HL-60 (cell line): Measurements from ENCODE around the gene IRF2.

Source experiments
- DNase-seq, 2 experiments: peaks; one replicate each; pipeline ENCODE4 v3.0.0-alpha.2; 2010 to 2020; ENCODE audit warnings: low read depth in 1 of 2, low spot score in 1 of 2
- H3K27ac ChIP-seq: fragments of 250-450 bp; sonication (Bioruptor Pico); replicated peaks from 2 replicates; pipeline ENCODE4 v1.5.1; 2020; ENCODE audit warnings: mild to moderate bottlenecking, moderate library complexity
- H3K27me3 ChIP-seq: fragments of 250-450 bp; sonication (Bioruptor Pico); 2 replicates; pipeline ENCODE4 v1.5.1; 2021; ENCODE audit warnings: mild to moderate bottlenecking, moderate library complexity; ENCODE audit not compliant: insufficient read depth, poor library complexity, severe bottlenecking
- H3K4me3 ChIP-seq: replicated peaks from 2 replicates; pipeline ENCODE4 v1.5.1; 2011; ENCODE audit warnings: mild to moderate bottlenecking, control low read depth, low read length; ENCODE audit not compliant: insufficient read depth
- GABPA ChIP-seq: IDR thresholded peaks from 2 replicates; pipeline ENCODE4 v1.6.1; 2012; ENCODE audit warnings: low read depth
- POLR2AphosphoS5 ChIP-seq: IDR thresholded peaks from 2 replicates; pipeline ENCODE4 v1.6.1; 2012; ENCODE audit warnings: low read depth
- SPI1 ChIP-seq: IDR thresholded peaks from 2 replicates; pipeline ENCODE4 v1.6.1; 2012; ENCODE audit warnings: low read depth, mild to moderate bottlenecking, borderline replicate concordance
- TF ChIP-seq, protein P1 (sequence below): IDR thresholded peaks from 2 replicates; pipeline ENCODE4 v1.6.1; 2012; ENCODE audit warnings: low read depth; ENCODE audit not compliant: insufficient replicate concordance
- TF ChIP-seq, protein P2 (sequence below): IDR thresholded peaks from one replicate; pipeline ENCODE4 v1.5.1; 2011; ENCODE audit warnings: low read length, control low read depth, inconsistent platforms; ENCODE audit not compliant: insufficient read depth

Gene IRF2

DNA sequence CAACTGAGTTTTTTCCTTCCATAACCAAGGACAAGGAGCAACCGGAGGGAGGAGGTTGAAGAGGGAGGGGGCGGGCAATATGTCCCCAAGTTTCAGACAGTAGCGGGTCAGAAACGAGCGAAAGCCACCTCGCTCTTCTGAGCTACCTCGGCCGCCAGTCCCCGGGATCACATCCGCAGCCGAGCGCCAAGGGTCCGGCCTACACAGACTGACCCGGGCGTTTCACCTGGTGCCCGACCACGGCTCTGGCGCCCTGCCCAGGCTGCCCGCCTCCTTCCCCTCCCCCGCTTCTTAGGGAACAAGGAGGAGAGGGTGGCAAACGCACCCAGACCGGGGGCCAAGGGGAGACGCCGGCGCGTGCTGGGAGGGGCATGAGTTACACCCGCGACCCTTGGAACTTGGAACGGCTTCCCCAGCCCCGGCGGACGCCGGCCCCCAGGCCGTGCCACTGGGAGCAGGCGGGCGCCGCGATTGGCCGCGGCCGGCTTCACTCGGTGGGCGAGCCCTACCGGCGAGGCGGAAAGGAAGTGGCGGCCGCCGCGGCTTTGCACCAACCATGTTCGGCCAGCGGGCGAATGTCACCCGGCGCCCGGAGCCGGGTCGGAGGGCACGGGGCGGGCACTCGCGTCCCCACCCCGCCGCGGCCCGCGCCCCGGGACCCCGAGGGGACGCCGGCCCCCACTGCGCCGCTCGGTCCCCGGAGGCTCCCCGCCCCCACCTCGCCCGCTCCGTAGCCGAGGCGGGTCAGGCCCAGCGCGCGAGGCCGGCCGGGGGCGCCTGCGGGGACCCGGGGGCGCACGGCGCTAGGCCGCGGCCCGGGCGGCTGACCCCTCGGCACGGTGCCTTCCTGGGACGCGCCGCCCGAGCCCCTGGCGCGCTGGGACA lies 1.5 kb downstream of the IRF2 start:
- TF ChIP-seq, protein P1, sequence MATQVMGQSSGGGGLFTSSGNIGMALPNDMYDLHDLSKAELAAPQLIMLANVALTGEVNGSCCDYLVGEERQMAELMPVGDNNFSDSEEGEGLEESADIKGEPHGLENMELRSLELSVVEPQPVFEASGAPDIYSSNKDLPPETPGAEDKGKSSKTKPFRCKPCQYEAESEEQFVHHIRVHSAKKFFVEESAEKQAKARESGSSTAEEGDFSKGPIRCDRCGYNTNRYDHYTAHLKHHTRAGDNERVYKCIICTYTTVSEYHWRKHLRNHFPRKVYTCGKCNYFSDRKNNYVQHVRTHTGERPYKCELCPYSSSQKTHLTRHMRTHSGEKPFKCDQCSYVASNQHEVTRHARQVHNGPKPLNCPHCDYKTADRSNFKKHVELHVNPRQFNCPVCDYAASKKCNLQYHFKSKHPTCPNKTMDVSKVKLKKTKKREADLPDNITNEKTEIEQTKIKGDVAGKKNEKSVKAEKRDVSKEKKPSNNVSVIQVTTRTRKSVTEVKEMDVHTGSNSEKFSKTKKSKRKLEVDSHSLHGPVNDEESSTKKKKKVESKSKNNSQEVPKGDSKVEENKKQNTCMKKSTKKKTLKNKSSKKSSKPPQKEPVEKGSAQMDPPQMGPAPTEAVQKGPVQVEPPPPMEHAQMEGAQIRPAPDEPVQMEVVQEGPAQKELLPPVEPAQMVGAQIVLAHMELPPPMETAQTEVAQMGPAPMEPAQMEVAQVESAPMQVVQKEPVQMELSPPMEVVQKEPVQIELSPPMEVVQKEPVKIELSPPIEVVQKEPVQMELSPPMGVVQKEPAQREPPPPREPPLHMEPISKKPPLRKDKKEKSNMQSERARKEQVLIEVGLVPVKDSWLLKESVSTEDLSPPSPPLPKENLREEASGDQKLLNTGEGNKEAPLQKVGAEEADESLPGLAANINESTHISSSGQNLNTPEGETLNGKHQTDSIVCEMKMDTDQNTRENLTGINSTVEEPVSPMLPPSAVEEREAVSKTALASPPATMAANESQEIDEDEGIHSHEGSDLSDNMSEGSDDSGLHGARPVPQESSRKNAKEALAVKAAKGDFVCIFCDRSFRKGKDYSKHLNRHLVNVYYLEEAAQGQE, result no peak
- TF ChIP-seq GABPA (no peak), POLR2AphosphoS5 (peak; percentile 63), SPI1 (0 out of 2 replicates have a peak, but pooled peaks have one; percentile 27)
- TF ChIP-seq, protein P2, sequence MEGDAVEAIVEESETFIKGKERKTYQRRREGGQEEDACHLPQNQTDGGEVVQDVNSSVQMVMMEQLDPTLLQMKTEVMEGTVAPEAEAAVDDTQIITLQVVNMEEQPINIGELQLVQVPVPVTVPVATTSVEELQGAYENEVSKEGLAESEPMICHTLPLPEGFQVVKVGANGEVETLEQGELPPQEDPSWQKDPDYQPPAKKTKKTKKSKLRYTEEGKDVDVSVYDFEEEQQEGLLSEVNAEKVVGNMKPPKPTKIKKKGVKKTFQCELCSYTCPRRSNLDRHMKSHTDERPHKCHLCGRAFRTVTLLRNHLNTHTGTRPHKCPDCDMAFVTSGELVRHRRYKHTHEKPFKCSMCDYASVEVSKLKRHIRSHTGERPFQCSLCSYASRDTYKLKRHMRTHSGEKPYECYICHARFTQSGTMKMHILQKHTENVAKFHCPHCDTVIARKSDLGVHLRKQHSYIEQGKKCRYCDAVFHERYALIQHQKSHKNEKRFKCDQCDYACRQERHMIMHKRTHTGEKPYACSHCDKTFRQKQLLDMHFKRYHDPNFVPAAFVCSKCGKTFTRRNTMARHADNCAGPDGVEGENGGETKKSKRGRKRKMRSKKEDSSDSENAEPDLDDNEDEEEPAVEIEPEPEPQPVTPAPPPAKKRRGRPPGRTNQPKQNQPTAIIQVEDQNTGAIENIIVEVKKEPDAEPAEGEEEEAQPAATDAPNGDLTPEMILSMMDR, result no peak
- Histone ChIP-seq H3K27me3 (no peaks in the 10 kb centered on the region), H3K4me3 (peak overlapping the region; percentile 71), H3K27ac (peak overlapping the region; percentile 70)
- peak; percentile 57 to 65 for DNase-seq

DNA sequence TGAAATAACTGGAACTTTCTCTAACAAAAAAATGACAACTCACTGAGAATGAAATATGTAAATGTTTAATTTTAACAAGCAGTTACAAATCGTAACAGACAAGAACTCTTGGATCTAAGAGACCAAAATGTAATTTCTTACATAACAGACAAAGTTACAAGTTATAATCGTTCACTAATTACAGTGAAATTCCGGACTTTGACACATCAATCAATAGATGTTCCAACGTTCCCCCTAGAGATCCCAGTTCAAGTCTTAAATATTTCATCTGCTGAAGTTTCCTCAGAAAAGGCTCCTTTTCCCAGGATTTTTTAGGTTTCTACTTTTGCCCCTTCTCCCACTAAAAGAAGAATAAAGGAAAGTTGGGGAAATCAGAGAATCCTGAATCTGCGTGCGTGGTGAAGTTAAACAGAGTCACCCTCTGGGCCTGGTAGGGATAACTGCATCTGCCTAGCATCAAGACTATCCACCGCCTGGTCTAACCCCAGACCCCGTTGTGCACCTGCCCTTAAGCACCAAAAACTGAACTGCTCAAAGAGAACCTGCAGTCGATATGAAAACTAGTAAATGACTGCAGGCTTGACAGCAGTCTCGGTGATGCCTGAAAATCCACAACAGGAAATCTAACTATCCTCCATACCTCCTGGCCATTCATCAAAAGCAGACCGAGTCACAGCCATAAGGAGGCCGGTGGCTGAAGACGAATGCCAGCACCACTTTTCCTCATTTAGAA lies 2.3 kb downstream of the IRF2 start:
- H3K27ac ChIP-seq, result peak overlapping the region; percentile 70
- H3K27me3 ChIP-seq, result no peaks in the 10 kb centered on the region
- TF ChIP-seq POLR2AphosphoS5 (no peak), GABPA (no peak), SPI1 (no peak)
- TF ChIP-seq, protein P1, result no peak
- TF ChIP-seq, protein P2, result no peak
- peak overlapping the region; percentile 71 for H3K4me3 ChIP-seq
- DNase-seq, result no peak

DNA sequence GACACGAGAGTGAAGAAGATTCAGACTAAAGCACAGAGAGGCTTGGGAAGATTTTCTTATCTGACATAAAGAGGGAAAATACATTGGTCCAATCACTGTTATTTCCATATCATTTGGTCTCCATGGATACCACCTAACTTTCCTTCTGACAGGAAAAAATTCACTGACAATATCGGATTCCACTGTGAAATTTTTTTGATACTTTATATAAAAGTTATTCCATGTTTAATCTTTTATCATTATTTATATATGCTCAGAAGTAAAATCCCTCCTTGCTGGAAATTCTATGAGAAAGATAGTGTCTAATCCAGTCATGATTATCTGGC lies 3.6 kb downstream of the IRF2 start:
- TF ChIP-seq, protein P1, result no peak
- no peak for TF ChIP-seq SPI1
- no peak overlapping the region for H3K27ac ChIP-seq
- H3K4me3 ChIP-seq, result no peak overlapping the region
- no peaks in the 10 kb centered on the region for H3K27me3 ChIP-seq
- no peak for DNase-seq
